H1 (cell line): ENCODE results near the gene RBM8A.

Experiments
- ATF2 ChIP-seq: IDR thresholded peaks from 2 replicates; pipeline ENCODE4 v1.6.1; 2012; ENCODE audit warnings: low read length, inconsistent platforms
- ATF3 ChIP-seq: IDR thresholded peaks from 2 replicates; pipeline ENCODE4 v1.6.1; 2011; ENCODE audit warnings: low read depth, mild to moderate bottlenecking, low read length; ENCODE audit not compliant: insufficient read depth
- CTCF ChIP-seq, 3 experiments: IDR thresholded peaks; 1 replicate in 2 of 3; 2 replicates in 1 of 3; pipeline versions ENCODE4 v1.5.1 to v1.6.1; 2011; ENCODE audit warnings: low read length in 3 of 3, mild to moderate bottlenecking in 3 of 3, inconsistent platforms in 2 of 3, low read depth in 1 of 3, moderate library complexity in 1 of 3; ENCODE audit not compliant: insufficient read depth in 1 of 3; ENCODE audit errors: control extremely low read depth in 1 of 3
- FOSL1 ChIP-seq: IDR thresholded peaks from 2 replicates; pipeline ENCODE4 v1.6.1; 2011; ENCODE audit warnings: mild to moderate bottlenecking, low read depth, low read length, moderate library complexity; ENCODE audit not compliant: insufficient read depth
- JUND ChIP-seq: IDR thresholded peaks from 2 replicates; pipeline ENCODE4 v1.6.1; 2011; ENCODE audit warnings: mild to moderate bottlenecking, improper control_type of control experiment, low read length
- POLR2A ChIP-seq, 2 experiments: IDR thresholded peaks; 1 replicate in 1 of 2; 2 replicates in 1 of 2; pipeline ENCODE4 v1.6.1; 2011; ENCODE audit warnings: low read depth in 2 of 2, low read length in 2 of 2, mild to moderate bottlenecking in 2 of 2; ENCODE audit errors: control extremely low read depth in 1 of 2
- RAD21 ChIP-seq, 2 experiments: IDR thresholded peaks in 1 of 2; conservative IDR thresholded peaks in 1 of 2; 2 replicates each; pipeline ENCODE4 v1.6.1; 2011; ENCODE audit warnings: low read depth in 2 of 2, low read length in 2 of 2, improper control_type of control experiment in 1 of 2, inconsistent platforms in 1 of 2, mild to moderate bottlenecking in 1 of 2, moderate library complexity in 1 of 2
- RNF2 ChIP-seq: fragments of 200-900, 300-1000 bp; sonication (generic); IDR thresholded peaks from 2 replicates; pipeline ENCODE4 v1.7.1; 2016; ENCODE audit warnings: borderline replicate concordance, low read depth, mild to moderate bottlenecking, antibody characterized with exemption, low read length; ENCODE audit not compliant: poor library complexity, severe bottlenecking; ENCODE audit errors: missing control alignments
- SIN3A ChIP-seq, 2 experiments: IDR thresholded peaks in 1 of 2; conservative IDR thresholded peaks in 1 of 2; 2 replicates each; pipeline ENCODE4 v1.6.1; 2011 to 2012; ENCODE audit warnings: low read length in 2 of 2, improper control_type of control experiment in 1 of 2, low read depth in 1 of 2, mild to moderate bottlenecking in 1 of 2
- SIRT6 ChIP-seq: IDR thresholded peaks from one replicate; pipeline ENCODE4 v1.7.1; 2012; ENCODE audit warnings: low read length, inconsistent platforms
- SRF ChIP-seq: IDR thresholded peaks from 2 replicates; pipeline ENCODE4 v1.6.1; 2011; ENCODE audit warnings: mild to moderate bottlenecking, low read depth, low read length, moderate library complexity
- SUZ12 ChIP-seq: fragments of 200-600 bp; sonication (generic); IDR thresholded peaks from 2 replicates; pipeline ENCODE4 v1.6.1; 2012; ENCODE audit warnings: mild to moderate bottlenecking, inconsistent platforms, low read length, moderate library complexity, mixed read lengths
- YY1 ChIP-seq: IDR thresholded peaks from 2 replicates; pipeline ENCODE4 v1.6.1; 2011; ENCODE audit warnings: low read depth, mild to moderate bottlenecking, low read length

- TF ChIP-seq CTCF (IDR thresholded peaks at IDR 0.05; ENCODE audit: control extremely low read depth in 1 of 3, insufficient read depth in 1 of 3, low read depth in 1 of 3, low read length in 3 of 3) = no peak
- no peak for TF ChIP-seq SUZ12
- TF ChIP-seq YY1 = no peak
- no peak for TF ChIP-seq ATF3
- no peak for TF ChIP-seq RNF2
- TF ChIP-seq POLR2A (IDR thresholded peaks at IDR 0.05; ENCODE audit: control extremely low read depth in 1 of 2, low read depth in 2 of 2, low read length in 2 of 2) = no peak; a peak in 1 of 3 replicates
- no peak for TF ChIP-seq SRF
- no peak for TF ChIP-seq FOSL1
- TF ChIP-seq SIRT6 = no peak
- TF ChIP-seq SIN3A (conservative IDR thresholded peaks at IDR 0.05 in 1 of 2, IDR thresholded peaks at IDR 0.05 in 1 of 2; ENCODE audit: low read depth in 1 of 2, low read length in 2 of 2) = no peak
- TF ChIP-seq ATF2 = no peak
- no peak for TF ChIP-seq RAD21 (IDR thresholded peaks at IDR 0.05 in 1 of 2, conservative IDR thresholded peaks at IDR 0.05 in 1 of 2; ENCODE audit: low read depth in 2 of 2, low read length in 2 of 2)
- no peak for TF ChIP-seq JUND
Observed at GRCh38 chr1:145959957-145960467, 32.7 kb upstream of the RBM8A start.
